Measurements from ENCODE around the gene F2RL1.

F2RL1 gene

GRCh38 chr5:76863001-76863400, 44.2 kb downstream of the F2RL1 start:
- TF ChIP-seq CTCF (IDR thresholded peaks at IDR 0.05; ENCODE audit: low read depth, low read length), result no peak
- Histone ChIP-seq H3K36me3 (no peaks in the 10 kb centered on the region), H3K9me3 (no peaks in the 10 kb centered on the region), H3K4me3 (ENCODE audit: low read depth, low read length) (no peak overlapping the region), H3K4me1 (no peaks in the 10 kb centered on the region), H3K27me3 (no peaks in the 10 kb centered on the region)
- DNase-seq, result no peak

DNA sequence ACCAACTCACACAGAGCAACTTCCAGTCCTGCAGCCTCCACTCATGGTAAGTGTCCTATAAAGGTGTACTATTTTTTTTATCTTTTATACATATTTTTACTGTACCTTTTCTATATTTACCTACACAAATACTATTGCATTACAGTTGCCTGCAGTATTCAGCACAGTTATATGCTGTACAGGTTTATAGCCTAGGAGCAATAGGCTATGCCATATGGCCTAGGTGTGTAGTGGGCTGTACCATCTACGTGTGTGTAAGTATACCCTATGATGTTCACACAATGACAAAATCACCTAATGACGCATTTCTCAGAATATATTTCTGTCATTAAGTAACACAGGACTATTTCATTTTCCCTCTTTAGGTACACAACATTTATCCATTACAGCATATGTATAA, 47.7 kb downstream of the F2RL1 start:
- DNase-seq, result no peak
- no peaks in the 10 kb centered on the region for H3K27me3 ChIP-seq
- no peak for TF ChIP-seq CTCF (IDR thresholded peaks at IDR 0.05; ENCODE audit: low read depth, low read length)
- no peaks in the 10 kb centered on the region for H3K4me1 ChIP-seq
- H3K4me3 ChIP-seq (ENCODE audit: low read depth, low read length), result no peak overlapping the region
- H3K36me3 ChIP-seq, result no peaks in the 10 kb centered on the region
- no peaks in the 10 kb centered on the region for H3K9me3 ChIP-seq

DNA sequence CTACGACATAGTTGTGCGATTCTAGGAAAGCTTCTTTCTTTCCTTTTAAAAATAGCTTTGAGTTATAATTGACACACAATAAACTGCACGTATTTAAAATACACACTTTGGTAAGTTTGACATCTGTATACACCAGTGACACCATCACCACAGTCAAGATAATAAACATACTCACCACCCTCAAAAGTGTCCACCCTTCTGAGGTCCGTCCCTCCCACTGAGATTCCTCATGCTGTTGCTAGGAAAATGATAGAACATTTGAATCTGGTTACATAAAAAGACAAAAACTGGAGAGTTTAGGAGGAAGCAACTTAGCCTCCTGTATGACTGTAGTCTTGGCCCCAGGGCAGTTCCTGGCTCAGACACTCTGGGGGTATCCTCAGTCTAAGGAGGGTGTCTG, 48.2 kb downstream of the F2RL1 start:
- no peak overlapping the region for H3K4me3 ChIP-seq (ENCODE audit: low read depth, low read length)
- DNase-seq, result no peak
- H3K9me3 ChIP-seq, result no peaks in the 10 kb centered on the region
- no peak for TF ChIP-seq CTCF (IDR thresholded peaks at IDR 0.05; ENCODE audit: low read depth, low read length)
- H3K36me3 ChIP-seq, result no peaks in the 10 kb centered on the region
- H3K27me3 ChIP-seq, result no peaks in the 10 kb centered on the region
- H3K4me1 ChIP-seq, result no peaks in the 10 kb centered on the region

GRCh38 chr5:76867827-76868693, 49.2 kb downstream of the F2RL1 start:
- no peaks in the 10 kb centered on the region for H3K4me1 ChIP-seq
- TF ChIP-seq CTCF (IDR thresholded peaks at IDR 0.05; ENCODE audit: low read depth, low read length), result peak; percentile 86
- H3K9me3 ChIP-seq, result no peaks in the 10 kb centered on the region
- H3K36me3 ChIP-seq, result no peaks in the 10 kb centered on the region
- peak; percentile 56 for DNase-seq
- no peak overlapping the region for H3K4me3 ChIP-seq (ENCODE audit: low read depth, low read length)
- H3K27me3 ChIP-seq, result no peaks in the 10 kb centered on the region

GRCh38 chr5:76870046-76870445, 51.2 kb downstream of the F2RL1 start:
- Histone ChIP-seq H3K36me3 (no peaks in the 10 kb centered on the region), H3K9me3 (no peaks in the 10 kb centered on the region), H3K4me1 (no peaks in the 10 kb centered on the region), H3K4me3 (ENCODE audit: low read depth, low read length) (no peak overlapping the region), H3K27me3 (0 out of 2 replicates have a peak, but pooled peaks cover under 1% of the 10 kb centered on the region)
- TF ChIP-seq CTCF (IDR thresholded peaks at IDR 0.05; ENCODE audit: low read depth, low read length), result no peak
- no peak for DNase-seq

GRCh38 chr5:76874088-76874581, 55.3 kb downstream of the F2RL1 start:
- Histone ChIP-seq H3K9me3 (no peaks in the 10 kb centered on the region), H3K4me3 (ENCODE audit: low read depth, low read length) (no peak overlapping the region), H3K4me1 (no peaks in the 10 kb centered on the region), H3K36me3 (no peaks in the 10 kb centered on the region), H3K27me3 (peaks cover 9% of the 10 kb centered on the region; the same call in 1 of the 2 replicates)
- no peak for TF ChIP-seq CTCF (IDR thresholded peaks at IDR 0.05; ENCODE audit: low read depth, low read length)
- no peak for DNase-seq

All from BE2C (cell line).